Gastroesophageal sphincter (tissue), 3 donors: ENCODE data around the gene RIPK4.

Experiments used
- EP300 ChIP-seq: sonication (generic); formaldehyde crosslinking; IDR thresholded peaks from one replicate; pipeline ENCODE4 v1.6.1; 2017; ENCODE audit warnings: antibody characterized with exemption, mild to moderate bottlenecking
- POLR2A ChIP-seq, 2 donors: fragments of 450-650 bp; IDR thresholded peaks; one replicate each; pipeline ENCODE4 v1.6.1; 2017; ENCODE audit warnings: antibody characterized with exemption in 2 of 2, mild to moderate bottlenecking in 2 of 2, moderate library complexity in 1 of 2
- POLR2AphosphoS5 ChIP-seq: sonication (generic); formaldehyde crosslinking; IDR thresholded peaks from one replicate; pipeline ENCODE4 v1.6.1; 2017; ENCODE audit warnings: antibody characterized with exemption
- TF ChIP-seq, protein P1 (sequence below), 4 experiments: fragments of 200-600 bp in 2 of 4; fragments of 450-650 bp in 2 of 4; sonication (generic) in 1 of 4; IDR thresholded peaks; one replicate each; pipeline ENCODE4 v1.5.1; 2017 to 2019; ENCODE audit warnings: antibody characterized with exemption in 4 of 4, mild to moderate bottlenecking in 2 of 4, moderate library complexity in 2 of 4

DNA sequence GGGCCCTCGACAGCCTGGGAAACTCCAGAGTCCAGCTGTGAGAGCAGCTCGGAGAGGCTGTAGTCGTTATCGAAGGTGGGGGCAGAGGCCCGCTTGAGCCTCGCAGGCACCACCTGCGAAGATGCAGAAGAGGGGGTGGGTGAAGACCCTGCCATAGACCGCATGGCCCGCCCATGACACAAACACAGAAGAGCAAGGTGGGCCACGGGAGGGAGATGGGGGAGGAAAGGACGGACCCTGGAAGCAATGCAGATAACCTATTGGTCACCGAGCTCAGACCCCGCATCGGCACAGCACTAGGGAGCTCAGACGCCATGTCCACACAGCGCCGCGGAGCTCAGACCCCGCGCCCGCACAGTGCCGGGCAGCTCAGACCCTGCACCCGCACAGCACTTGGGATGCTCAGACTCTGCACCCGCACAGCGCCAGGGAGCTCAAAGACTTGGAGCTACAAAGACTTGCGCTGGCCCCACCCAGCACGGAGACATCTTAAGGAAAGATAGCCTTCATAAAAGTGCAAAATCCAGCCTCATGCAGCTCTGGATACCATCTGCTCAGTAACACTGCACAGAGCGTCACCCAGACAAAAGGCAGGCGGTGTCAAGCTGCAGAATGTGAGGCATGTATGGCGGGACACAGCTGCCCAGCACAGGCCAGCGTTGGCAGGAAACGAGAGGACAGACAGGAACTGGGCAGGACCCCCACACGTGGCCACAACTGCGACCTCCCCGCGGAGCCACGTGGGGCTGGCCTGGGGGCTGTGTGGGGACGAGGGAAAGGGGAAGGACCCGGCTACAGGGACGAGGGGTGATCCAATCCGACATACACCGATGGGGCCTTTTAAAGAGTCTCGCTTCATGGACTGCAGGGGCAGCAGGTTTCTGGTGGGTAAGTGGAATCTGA is 22.6 kb downstream of the RIPK4 start:
- TF ChIP-seq, protein P1, sequence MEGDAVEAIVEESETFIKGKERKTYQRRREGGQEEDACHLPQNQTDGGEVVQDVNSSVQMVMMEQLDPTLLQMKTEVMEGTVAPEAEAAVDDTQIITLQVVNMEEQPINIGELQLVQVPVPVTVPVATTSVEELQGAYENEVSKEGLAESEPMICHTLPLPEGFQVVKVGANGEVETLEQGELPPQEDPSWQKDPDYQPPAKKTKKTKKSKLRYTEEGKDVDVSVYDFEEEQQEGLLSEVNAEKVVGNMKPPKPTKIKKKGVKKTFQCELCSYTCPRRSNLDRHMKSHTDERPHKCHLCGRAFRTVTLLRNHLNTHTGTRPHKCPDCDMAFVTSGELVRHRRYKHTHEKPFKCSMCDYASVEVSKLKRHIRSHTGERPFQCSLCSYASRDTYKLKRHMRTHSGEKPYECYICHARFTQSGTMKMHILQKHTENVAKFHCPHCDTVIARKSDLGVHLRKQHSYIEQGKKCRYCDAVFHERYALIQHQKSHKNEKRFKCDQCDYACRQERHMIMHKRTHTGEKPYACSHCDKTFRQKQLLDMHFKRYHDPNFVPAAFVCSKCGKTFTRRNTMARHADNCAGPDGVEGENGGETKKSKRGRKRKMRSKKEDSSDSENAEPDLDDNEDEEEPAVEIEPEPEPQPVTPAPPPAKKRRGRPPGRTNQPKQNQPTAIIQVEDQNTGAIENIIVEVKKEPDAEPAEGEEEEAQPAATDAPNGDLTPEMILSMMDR (IDR thresholded peaks at IDR 0.05) = no peak
- no peak for TF ChIP-seq POLR2AphosphoS5
- no peak for TF ChIP-seq POLR2A (IDR thresholded peaks at IDR 0.05)
- TF ChIP-seq EP300 = no peak
